NCI-H510A treated with DMSO at 0.1 percent for 48 hours (cell line): ENCODE results near the gene CACNB2.

ENCODE experiments used
- DNase-seq: peaks from one replicate; lab custom pipeline; 2025; lab: John Stamatoyannopoulos, UW

CACNB2 gene

DNA sequence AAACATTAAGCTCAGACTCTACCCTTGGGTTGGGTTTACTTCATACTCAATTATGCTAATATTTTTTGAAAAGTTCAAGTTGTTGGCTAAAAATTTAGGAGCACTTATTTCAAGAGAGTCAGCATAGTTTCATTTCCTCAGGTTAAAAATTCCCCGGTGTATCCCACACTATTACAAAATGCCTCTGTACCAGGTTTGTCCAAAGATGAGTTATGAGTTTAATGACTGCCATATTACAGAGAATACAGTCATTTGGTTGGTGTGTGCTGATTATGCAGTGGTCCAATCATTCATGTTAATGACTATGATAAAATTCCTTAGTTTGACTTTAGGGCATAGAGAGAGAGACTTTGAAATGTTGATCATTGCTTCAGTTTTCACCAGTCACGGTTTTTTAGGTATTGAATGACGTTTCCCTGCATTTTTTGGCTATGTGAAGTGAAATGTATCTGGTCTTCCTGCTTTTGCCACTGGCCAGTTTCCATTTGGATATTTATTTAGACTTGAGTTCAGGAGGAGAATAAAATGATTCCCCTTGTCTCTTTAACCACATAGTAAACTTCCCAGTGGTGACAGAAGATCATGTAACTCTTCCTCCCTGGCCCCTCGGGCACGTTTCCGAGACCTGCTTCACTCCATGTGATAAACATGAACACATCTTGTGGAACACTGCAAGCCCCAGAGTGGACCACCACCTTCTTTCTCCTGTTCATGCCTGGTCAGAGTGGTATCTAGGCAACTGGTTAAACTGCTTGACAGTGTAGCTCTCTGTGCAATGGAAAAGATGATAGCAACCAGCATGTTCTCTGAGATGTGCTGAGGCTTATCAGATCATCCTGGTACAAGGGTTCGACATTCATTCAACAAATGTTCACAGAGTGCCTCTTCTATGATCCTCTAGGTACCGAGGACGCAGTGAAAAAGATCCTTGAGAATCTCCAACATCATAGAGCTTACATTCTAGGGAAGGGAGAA, 153.6 kb downstream of the CACNB2 start:
- DNase-seq = peak; percentile 22

DNA sequence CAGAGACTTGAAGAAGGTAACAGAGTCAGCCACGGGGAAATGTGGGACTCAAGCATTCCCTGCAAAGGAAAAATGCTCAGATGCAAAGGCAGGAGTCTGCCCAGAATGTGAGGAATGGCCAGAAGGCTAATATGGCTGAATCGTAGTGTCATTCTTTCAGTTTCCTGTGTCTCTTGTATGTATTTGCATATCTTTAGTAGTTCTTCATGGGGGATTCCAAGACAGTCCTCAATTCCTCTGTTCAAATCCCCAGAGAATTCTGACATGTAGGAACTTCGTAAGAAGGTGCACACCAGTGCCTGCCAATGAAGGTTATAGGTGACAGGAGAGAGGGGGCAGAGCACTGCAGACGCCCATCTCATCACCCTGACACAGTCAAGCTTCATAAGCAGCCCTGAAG, 154.4 kb downstream of the CACNB2 start:
- DNase-seq = no peak

DNA sequence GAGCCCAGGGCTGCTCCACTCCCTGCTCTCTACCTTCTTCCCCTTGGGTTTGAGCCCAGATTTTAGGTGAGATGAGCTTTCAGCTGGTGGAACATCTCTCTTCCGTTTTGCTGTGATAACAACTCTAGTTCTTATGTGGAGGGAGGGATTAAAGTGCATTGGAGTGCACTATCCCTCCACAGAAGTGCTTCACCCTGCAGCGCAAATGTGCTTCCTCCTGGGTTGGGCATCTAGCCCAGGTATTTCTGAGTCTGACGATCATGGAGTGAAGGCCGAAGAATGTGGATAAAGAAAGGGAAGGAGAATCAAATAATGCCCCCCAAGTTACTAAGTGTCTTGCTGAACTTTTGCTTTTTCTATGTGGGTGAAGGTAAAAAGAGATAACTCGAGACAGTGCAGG, 157.4 kb downstream of the CACNB2 start:
- DNase-seq = no peak

DNA sequence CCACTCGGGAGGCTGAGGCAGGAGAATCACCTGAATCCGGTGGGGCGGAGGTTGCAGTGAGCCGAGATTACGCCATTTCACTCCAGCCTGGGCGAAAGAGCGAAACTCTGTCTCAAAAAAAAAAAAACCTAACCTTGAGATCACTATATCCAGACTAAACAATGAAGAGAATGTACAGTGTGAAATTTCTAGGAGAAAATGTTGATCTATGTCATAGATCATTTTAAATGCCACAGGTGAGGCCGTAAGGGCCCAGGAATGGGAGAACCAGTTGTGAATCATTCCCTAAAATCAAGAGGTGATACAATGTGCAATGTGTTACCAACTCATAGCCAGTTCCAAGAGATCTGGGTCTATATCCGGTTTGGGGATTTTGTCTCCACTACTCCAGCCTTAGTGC, 158.0 kb downstream of the CACNB2 start:
- DNase-seq = no peak

DNA sequence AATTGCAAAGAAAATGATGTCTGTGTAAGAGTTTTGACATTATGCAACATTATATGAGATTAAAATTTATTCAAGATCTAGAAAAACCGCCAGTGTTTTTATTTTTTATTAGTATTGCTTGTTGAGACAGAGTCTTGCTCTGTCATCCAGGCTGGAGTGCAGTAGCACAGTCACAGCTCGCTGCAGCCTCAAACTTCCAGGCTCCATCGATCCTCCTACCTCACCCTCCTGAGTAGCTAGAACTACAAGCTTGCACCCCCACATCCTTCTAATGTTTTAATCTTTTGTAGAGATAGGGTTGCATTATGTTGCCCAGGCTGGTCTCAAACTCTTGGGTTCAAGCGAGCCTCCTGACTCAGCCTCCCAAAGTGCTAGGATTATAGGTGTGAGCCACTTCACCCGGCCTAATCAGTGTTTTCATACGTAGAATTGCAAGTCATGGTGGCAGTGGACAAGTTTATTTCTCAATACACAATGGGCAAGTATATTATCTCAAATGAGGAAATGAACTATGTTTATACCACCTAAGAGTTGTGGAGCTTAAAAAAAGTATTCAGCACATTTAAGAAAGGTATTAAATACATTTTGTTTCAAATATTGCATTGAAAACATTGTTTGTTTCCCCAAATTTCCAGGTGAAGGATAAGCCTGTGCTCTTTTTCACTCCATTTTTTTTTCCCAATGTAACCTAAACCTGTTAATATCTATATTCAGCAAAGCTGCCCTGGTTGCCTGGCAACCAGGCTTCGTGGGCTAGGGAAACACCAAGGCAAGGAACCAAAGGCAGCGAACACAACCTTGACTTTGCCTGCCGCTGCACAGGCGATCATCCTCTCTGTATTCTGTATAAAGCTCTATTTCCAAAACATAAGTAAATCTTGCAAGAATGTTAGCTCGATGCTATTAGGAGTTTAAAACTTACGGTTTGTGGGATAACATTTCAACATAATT, 163.9 kb downstream of the CACNB2 start:
- DNase-seq = no peak

DNA sequence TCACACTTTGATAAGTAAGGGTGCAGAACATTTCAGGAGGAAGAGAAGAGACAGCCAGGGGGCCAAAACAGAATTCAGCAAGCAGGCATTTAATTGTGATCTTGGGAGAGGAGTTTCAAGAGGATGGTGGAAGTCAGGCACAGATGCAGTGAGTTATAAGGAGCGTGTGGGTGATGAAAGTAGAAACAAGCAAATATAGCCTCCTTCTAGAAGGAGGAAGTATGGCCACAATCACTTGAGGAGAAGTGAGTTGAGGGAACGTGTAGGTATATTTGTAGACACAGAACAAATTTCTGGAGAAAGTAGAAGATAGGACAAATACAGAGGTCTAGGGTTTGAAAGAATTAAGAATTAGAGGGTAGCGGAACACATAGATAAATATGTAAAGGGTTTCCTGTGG, 165.8 kb downstream of the CACNB2 start:
- DNase-seq = no peak

DNA sequence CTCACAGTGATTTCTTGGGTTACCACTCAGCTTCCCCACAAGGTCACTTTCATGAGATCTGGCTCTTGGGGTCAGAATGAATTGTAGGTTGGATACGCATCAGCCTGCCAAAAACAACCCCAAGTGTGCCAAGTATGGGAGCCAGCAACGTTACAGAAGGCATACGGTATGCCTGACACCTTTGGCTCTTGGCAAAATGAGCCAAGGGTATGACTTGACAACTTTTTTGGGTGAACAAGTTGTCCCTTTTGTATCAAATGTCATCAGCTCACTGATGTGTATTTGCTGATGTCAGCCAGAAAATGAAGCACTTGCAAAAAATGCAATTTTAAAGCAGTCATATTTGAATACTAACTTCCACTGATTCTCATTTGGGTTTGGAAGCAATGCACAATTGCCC, 168.4 kb downstream of the CACNB2 start:
- DNase-seq = no peak

DNA sequence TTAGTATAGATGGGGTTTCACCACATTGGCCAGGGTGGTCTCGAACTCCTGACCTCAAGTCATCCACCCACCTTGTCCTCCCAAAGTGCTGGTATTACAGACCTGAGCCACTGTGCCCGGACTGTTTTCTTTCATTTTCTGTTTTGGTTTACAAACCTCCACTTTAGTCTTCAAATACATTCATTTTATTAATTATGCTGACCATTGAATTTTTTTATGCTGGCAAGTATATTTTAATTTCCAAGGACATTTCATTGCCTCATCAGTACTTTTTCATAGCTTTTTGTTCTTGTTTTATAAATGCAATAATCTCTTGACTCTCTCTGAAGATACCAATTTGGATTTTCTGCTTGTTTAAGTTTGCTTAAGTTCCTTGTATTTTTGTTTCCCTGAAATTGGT, 170.5 kb downstream of the CACNB2 start:
- no peak for DNase-seq

DNA sequence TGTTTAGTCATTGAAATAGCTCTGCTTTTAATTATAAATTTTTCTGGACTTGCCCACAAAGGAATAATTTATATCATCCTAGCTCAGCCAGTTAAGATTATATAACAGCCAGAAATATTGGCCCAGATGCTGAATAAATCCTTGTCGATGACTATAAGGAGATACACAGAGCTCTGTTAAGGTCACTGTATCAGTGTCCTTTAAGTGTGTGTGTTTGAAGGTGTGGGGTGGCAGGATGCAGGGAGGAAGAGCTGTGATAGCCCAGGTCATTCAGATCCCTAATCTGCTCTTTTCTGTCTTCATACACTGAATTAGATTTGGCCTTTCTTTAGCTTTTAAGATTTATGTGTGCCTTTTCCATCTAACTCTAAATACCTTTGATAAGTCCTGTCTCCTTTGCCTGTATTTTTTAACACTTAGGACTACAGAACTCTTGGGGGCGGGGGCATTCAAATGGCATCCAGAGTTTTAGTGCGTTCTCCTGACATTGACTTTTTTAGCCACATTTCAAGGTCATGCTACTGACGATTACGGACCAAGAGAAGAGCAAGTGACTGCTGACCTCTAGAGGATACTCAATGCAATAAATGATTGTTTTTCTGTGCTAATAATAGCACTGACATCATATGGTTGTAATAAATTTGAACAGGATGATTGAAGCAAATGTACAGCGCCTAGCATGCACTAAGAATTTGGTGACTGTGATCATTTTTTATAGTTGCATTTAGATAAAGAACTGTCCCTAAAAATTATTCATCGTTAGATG, 172.3 kb downstream of the CACNB2 start:
- peak; percentile 60 for DNase-seq

DNA sequence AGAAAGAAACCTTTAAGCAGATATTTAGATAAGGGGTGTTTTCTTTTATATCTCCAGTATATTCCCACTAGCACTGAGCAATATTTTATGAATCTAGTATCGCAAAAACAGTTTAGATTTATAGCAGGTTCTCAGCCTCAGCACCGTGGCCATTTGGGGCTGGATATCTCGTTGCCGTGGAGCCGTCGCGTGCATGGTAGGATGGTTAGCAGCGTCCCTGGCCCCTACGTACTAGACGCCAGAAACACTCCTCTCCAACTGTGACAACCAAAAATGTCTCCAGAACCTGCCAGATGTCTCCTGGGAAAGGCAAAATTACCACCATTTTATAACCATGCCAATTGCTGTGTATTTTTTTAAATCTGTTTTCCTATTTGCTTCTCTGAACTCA, 172.9 kb downstream of the CACNB2 start:
- DNase-seq = no peak

DNA sequence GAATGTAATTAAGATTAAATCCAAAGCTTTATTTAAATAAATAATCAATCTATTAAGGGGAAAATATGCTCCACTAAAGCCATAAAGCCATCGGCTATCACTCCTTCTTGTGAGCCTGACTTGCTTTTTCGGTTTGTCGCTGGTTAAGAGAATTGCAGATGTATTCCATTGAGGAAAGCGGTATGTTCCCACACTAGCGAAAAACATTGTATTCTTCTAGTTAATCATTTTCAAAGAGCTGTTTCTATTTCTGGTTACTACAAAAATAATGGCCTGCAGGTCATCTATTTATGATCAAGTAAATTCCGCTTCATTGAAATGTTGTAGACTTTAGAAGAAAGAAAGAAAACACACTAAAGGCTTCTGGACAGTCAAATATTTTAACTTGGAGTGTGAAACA, 173.4 kb downstream of the CACNB2 start:
- no peak for DNase-seq

DNA sequence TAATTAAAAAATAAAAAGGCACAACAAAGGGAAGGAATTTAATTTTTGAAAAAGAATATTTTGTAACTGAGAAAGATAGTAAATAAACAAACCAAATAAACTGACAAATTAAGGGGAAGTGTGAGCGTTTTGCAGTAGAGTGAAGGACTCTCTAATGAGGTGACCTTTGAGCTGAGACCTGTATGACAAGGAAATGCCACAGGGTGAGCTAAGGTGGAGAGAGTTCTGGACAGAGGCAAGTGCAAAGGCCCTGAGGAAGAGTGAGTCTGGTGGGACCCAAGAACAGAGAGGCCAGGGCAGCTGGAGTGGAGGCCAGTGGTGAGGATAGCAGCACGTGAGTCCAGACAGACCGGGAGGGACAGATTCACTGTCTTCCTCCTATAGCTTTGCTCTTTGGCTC, 179.4 kb downstream of the CACNB2 start:
- DNase-seq = no peak

DNA sequence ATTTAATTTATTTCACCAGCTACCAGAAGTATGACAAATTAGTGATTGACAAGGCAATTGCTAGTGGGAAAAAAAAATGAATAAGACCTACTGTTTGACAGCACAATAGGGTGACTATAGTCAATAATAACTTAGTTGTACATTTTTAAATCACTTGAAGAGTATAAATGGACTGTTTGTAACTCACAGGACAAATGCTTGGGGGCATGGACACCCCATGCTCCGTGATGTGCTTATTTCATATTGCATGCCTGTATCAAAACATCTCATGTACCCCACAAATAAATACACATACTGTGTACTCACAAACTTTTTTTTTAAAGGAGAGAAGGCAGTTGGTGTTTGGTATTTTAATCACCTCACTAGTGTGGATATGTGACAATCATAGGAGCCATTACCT, 181.1 kb downstream of the CACNB2 start:
- DNase-seq = no peak

DNA sequence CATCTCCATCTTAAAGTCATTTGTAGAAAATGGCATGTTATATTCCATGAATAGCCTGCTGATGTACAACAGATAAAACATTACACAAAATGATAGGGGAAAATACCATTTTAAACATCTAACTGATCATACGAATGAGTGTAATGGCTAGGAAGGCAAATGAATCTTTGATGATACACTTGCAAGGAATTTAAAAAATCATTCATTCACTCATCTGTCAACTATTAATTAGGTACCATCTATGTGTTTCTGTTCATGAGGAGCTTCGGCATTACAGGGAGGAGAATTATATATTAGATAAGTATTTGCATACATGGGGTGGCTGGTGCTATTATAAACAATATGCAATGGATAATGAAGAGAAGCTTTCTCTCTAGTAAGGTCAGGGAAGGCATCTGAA, 183.7 kb downstream of the CACNB2 start:
- no peak for DNase-seq

DNA sequence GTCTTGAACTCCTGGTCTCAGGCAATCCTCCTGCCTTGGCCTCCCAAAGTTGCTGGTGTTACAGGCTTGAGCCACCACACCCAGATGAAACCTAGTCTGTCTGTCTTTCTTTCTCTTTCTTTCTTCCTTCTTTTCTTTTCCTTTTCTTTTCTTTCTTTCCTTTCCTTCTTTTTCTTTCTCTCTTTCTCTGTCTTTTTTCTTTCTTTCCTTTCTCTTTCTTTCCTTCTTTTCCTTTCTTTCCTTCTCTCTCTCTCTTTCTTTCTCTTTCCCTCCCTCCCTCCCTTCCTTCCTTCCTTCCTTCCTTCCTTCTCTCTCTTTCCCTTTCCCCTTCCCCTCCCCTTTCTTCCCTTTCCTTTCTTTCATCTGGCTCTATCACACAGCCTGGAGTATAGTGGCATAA, 185.2 kb downstream of the CACNB2 start:
- DNase-seq = no peak

DNA sequence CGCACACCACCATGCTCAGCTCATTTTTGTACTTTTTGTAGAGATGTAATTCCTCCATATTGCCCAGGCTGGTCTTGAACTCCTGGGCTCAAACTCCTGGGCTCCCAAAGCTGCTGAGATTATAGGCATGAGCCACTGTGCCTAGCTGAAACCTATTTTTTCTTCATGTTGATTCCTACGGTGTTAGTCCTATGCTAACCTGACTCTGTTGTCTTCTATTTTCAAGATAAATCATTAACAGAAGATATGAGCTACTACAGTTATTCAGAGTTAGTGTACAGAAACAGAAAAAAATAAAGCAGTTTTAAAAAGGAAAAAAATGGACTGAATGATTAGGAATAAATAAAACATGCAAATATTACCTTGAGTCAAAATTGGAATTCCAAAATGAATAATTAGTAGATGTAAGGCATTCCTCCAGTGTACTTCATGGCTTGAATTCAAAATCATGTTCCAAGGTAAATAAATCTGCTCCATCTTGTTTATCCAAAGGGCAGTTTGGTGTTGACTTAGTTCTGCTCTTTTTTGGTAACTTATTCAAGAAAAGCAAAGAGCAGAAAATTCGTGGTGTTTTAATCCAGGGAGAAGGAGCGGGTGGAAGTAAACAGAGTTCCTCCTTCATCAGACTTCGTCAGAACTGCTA, 185.8 kb downstream of the CACNB2 start:
- no peak for DNase-seq

DNA sequence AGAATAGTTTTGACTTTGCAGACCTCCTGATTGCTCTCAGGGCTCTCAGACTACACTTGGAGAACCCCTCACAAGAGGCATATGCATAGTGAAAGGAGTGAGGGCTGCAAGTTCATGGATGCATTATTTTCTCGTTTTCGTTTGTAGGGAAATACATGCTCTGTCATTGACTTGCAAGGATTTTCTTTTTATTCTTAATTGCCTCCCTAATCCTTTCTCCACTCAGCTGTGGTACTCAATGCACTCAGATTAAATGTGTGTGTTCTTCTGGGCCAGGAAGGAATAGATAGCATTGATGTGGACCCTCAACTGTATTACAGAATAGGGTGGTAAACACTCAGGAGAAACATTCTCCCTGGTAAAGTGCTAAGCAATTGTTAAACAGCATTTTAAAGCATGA, 188.7 kb downstream of the CACNB2 start:
- DNase-seq = no peak

DNA sequence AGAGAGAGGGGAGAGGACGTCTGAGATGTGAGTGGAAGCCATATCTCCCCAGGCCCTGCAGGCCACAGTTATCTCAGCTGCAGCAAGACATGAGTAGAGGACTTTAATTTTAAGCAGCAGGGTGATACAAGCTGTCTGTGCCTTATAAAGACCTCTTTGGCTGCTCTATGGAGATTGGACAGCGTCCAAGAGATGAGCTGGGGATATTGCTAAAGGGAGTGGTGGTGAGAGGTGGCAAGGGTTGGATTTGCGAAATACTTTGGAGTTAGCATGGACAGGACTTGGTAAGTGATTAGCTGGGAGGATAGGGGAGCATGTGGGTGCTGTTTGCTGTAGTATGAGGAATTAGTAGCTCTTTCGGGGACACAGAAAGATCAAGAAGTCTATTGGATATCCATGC, 191.8 kb downstream of the CACNB2 start:
- DNase-seq = no peak

DNA sequence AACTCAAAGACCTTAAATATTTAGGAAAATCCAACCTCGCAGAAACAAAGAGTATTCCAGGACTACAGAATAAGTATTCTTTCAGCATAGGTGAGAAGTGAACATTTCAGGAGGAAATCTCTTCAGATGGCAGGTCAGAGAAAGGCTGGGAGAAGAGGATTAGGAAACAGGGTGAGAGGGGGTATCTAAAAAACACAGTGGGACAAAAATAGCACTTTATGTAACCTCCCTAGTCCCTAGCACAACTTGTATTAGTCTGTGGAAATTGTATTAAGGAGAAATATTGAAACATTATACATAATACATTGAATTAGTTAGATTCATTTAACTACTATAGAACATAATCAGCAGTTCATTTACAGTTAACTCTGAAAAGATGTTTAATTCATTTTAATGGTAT, 192.3 kb downstream of the CACNB2 start:
- no peak for DNase-seq

DNA sequence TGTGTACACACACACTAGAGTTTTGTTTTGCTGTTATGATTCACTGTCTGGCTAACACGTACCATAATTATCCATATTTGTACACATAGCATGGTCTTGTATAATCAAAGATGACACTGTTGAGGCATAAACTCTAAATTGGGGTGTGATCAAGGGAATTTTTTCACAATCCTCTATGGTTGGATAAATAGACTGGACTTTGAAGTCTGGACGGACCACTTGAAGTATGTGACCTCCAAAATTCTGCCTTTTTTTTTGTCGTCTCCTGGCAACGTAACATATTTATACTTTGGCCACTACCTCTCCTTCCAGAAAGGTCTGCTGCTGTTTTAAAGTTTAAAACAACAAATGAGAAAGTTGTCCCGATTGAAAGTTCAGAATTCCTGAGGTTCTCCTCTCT, 193.4 kb downstream of the CACNB2 start:
- DNase-seq = no peak

DNA sequence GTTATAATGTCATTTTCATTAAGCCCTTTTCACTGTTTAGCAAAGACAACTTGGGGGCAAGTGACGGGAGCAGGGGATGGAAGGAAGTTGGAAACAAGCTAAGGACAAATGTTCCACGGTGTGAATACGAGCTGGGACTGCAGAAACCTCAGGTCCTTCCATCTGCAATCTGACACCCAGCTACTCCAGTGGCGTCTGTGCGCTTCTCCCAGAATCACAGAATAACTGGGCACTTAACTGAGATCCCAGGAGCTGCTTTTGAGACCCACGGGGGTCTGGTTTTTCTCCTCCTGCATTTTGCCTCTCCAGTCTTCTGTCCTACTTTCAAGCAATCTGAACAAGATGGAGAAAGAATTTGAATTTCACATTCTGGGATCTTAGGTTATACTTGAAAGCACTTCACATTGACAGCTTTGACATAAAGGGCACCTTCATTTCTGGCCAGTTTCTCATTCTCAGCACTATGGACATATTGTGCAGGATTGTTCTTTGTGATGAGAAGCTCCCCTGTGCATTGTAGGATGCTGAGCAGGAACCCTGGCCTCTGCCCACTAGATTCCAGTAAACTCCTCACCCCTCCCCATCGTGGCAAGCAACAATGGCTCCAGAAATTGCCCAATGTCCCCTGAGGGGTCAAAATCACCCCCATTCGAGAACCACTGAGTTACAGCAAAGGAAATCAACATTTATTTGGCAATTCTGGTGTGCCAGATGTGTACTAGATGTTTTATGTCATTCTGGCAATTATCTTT, 194.1 kb downstream of the CACNB2 start:
- no peak for DNase-seq
